ENCODE results near the gene OR8B2.
"Not testable (repeated sequence)": the region's sequence is repeated elsewhere in the genome, so short reads cannot be mapped to it uniquely, and the experiment has no call there.

The OR8B2 gene, protein sequence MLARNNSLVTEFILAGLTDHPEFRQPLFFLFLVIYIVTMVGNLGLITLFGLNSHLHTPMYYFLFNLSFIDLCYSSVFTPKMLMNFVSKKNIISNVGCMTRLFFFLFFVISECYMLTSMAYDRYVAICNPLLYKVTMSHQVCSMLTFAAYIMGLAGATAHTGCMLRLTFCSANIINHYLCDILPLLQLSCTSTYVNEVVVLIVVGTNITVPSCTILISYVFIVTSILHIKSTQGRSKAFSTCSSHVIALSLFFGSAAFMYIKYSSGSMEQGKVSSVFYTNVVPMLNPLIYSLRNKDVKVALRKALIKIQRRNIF

DNA sequence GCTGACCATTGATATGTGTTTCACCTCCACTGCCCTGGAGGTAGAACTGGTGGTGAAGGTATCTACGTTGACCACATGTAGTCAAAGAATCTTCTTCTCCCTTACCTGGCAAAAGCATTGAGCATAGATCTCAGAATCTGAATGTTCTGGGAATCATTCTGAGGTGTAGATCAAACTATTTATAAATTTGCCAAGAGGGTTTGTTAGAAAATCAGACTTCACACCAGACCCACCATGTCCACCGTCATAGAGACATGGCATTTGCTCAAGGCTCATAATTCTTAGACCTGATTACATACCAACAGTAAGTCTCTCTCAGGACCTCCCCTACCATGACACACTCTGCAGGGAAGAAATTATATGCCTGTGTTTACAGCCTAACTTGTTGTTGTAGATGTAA lies at the start of gene OR8B2:
TSS of gene OR8B2 (minus strand) at position 101 of the 400 bp plus-strand sequence. CDS start 1,156 bp downstream, outside the sequence.
- no peak for DNase-seq (ENCODE audit: low spot score)

GRCh38 chr11:124429599-124429998 lies 45.3 kb upstream of the OR8B2 start:
- DNase-seq (ENCODE audit: low spot score) = no peak

DNA sequence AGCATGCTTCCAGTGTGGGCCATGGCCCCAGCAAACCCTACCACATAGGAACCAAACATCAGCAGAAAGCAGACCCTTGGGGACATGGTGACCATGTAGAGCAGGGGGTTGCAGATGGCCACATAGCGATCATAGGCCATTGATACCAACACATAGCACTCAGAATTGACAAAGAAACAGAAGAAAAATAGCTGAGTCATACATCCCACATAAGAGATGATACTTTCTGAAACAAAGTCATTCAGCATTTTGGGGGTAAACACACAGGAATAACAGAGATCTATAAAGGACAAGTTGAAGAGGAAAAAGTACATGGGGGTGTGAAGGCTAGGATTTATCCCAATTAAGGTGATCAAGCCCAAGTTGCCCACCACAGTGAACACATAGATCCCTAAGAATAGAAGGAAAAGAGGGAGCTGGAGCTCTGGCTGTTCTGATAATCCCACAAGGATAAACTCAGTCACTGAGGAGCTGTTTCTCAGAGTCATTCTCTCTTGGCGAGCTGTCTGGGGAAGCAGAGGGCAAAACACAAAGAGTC lies 40.2 kb upstream of the OR8B2 start, which contains the start of gene OR8B4:
TSS of gene OR8B4 (minus strand) at position 488 of the 538 bp plus-strand sequence. CDS start at position 488, 0 bp downstream.
- no peak for DNase-seq (ENCODE audit: low spot score)

DNA sequence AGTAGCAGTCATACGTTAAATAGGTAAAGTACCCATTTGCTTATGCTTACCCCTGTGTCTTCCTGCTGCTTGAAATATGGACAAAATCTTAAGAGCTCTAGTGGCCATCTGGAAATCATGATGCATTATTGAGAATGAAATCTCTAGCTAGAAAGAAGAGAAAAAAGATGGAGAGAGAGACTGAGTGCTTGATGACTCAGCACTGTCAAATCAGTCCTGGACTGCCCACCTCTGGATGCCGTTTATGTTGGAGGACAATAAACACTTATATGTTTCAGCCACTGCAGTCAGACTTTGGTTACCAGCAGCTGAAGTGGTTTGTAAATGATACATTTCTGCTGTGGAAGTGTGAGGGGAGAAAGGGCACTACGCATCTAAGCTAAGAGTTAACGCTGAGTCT lies 36.7 kb upstream of the OR8B2 start:
- DNase-seq (ENCODE audit: low spot score) = no peak

DNA sequence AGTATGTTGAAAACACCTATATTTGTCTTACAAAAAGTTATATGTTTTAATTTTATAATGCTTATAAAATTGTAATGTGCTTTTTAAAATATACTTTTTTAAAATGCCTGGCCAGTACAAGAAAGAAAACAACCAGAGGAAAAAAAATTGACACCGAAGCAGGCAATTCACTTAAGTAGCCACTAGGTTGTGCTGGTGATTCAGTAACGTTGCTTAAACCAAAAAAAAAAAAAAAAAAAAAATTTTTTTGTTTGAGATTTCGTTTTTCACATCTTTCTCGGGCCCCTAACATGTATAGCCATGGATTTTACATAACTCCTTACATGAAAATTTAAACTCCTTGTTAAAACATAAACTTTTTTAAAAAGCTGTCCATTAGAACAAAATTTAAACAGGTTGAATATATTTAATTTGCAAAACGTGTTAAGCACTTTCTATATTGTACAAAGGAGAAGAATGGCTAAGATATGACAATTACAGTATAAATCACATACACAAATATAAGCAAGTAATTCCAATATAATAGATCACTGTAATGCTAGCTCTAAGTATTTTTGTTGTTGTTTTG lies 31.1 kb upstream of the OR8B2 start:
- peak; percentile 4 for DNase-seq (ENCODE audit: low spot score)

- no peak for DNase-seq (ENCODE audit: low spot score)
Observed at GRCh38 chr11:124409906-124410305, 25.6 kb upstream of the OR8B2 start.

DNA sequence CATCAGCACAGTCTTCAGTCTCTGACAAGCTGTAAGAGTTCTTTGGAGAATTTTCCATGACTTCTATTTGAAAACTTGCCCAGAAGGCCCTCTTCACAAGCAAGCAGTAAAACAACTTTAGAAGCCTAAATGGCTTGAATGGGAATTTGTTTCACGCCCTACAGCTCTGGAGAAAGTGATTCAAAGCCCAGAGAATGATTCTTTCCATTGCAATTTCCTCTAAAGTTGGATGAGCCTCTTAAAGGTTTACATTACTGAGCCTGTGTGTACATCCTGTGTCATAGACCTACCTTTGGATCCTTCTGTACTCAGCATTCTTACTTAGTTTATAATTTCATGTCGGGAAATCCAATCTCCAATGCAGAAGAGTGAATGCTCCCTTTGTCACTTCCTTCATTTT lies 21.3 kb upstream of the OR8B2 start:
- DNase-seq (ENCODE audit: low spot score) = no peak

DNA sequence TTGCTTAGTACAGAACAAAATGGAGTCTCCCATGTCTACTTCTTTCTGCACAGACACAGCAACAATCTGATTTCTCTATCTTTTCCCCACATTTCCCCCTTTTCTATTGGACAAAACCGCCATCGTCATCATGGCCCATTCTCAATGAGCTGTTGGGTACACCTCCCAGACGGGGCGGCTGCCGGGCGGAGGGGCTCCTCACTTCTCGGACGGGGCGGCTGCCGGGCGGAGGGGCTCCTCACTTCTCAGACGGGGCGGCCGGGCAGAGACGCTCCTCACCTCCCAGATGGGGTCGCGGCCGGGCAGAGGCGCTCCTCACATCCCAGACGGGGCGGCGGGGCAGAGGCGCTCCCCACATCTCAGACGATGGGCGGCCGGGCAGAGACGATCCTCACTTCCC lies 18.9 kb upstream of the OR8B2 start:
- DNase-seq (ENCODE audit: low spot score) = not testable (repeated sequence)

DNA sequence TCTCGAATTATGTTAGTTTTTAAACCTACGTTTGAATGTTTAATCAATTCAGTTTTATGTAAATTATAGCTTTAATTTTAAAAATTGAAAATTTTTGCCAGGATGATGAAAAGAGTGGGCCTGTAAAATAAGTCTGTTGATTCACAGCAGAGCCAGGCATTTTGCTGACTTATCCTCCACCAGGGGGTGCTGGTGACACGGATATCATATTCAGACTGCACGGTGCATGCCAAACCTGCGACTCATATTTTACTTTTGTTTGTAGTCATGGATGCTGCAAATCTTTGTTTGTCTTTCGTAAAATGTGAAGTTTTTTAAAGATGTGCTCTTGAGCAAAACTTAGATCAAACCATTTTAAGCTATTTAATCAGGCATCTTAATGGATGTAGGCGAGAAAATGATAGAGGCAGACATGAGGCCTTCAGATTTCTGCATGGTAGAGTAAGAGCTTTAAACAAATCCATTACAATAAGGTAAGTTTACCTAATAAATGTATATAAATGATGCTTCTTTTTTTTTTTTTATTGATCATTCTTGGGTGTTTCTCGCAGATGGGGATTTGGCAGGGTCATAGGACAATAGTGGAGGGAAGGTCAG lies 18.1 kb upstream of the OR8B2 start:
- DNase-seq (ENCODE audit: low spot score) = peak; percentile 81

DNA sequence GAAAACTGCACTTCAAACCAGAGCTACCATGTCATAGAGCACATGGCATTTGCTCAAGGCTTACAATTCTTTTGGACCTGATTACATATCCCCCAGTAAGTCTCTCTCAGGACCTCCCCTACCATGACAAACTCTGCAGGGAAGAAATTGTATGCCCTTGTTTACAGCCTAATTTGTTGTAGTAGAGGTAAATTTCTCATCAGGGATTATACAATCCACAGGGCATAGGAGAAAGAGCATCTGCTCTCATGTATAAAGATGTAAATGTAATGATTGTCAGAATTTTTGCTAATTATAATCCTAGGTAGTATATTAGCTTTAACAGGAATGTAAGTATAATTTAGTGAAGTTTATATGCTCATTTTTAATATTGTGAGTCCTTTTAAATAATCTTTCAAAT lies 14.6 kb upstream of the OR8B2 start, which contains the start of gene OR8B3:
TSS of gene OR8B3 (minus strand) at position 101 of the 400 bp plus-strand sequence. CDS start 1,673 bp downstream, outside the sequence.
- no peak for DNase-seq (ENCODE audit: low spot score)

DNA sequence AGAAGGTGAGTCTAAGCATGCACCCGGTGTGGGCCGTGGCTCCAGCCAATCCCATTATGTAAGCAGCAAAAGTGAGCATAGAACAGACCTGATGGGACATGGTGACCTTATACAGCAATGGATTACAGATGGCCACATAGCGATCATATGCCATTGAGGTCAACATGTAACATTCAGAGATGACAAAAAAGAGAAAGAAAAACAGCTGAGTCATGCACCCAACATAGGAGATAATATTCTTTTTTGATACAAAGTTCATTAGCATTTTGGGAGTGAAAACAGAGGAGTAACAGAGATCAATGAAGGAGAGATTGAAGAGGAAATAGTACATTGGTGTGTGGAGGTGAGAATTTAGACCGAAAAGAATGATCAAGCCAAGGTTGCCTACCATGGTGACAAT lies 12.5 kb upstream of the OR8B2 start:
- not testable (repeated sequence) for DNase-seq (ENCODE audit: low spot score)

DNA sequence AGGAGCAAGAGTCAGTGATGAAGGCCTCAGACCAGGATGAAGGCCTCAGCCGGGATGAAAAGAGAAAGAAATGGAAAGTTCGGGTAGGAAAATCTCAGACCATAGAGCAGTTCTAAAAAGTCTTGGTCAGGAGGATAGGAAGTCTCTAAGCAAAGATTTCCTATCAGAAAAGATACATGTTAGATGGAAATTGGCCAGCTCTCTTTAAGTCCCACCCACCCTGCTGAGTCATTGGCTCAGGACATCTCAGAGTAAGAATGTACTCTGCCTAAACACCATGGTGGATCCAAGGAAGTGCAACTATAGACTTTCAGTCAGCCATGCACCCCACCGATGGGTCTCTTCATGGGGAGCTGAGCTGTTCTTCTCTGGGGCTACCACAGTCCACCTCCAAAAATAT lies 10.1 kb upstream of the OR8B2 start:
- no peak for DNase-seq (ENCODE audit: low spot score)

DNA sequence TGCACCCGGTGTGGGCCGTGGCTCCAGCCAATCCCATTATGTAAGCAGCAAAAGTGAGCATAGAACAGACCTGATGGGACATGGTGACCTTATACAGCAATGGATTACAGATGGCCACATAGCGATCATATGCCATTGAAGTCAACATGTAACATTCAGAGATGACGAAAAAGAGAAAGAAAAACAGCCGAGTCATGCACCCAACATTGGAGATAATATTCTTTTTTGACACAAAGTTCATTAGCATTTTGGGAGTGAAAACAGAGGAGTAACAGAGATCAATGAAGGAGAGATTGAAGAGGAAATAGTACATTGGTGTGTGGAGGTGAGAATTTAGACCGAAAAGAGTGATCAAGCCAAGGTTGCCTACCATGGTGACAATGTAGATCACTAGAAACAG lies 1.4 kb downstream of the OR8B2 start:
- DNase-seq (ENCODE audit: low spot score) = not testable (repeated sequence)

- no peak for DNase-seq (ENCODE audit: low spot score)
Observed at GRCh38 chr11:124380585-124380984, 3.7 kb downstream of the OR8B2 start.

DNA sequence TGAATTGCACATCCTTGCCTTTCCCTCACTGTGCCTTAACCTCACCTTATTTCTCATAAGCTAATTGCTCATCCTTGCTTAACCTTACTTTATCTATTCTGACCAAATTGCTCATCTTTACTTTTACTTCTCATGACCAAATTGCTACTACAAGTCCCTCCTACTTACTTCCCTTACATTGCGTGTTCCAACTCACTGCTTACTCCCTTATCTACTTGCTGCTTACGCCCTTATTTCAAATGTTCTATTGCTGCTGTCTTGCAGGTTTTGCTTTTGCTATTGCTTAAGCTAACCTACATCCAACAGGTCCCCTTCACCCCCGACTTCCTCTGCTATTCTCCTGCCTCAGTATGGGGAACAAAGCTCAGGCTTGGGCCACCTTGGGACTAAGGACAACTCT lies 8.0 kb downstream of the OR8B2 start:
- no peak for DNase-seq (ENCODE audit: low spot score)

DNA sequence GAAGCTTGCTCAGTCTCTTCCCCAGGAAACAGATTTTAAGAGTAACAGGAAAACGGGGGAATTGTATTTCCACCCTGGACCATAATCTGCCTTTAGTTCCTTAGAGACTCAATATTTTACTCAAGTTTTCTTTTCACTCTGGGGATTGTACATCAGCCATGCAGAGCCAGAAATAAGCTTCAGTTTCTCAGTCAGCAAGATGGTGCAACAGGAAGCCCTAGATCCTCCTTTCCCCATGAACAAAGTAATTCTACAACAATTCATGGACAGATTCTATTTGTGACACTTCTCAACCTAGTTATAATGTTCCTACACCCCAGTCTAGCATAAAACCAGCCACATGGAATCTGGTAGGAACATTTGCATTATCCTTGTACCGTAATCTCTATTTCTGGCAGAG lies 24.7 kb downstream of the OR8B2 start:
- DNase-seq (ENCODE audit: low spot score) = no peak

DNA sequence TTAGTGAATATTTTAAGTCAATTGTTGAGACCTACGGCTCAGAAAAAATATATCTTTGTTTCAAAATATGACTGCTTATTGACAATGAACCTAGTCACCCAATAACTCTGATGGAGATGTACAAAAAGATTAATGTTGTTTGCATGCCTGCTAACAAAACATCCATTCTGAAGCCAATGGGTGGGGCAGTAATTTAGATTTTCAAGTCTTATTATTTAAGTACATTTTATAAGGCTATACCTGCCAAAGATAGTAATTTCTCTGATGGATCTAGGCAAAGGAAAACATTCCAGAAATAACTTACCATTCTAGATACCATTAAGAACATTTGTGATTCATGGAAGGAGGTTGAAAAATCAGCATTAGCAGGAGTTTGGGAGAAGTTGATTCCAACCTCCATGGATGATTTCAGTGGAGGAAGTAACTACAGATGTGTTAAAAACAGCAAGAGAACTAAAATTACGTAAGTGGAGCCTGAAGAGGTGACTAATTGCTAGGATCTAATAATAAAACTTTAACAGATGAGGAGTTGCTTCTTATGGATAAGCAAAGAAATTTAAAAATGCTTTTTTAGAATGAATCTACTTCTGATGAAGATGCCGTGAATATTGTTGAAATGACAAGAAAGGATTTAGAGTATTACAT lies 37.9 kb downstream of the OR8B2 start:
- no peak for DNase-seq (ENCODE audit: low spot score)

DNA sequence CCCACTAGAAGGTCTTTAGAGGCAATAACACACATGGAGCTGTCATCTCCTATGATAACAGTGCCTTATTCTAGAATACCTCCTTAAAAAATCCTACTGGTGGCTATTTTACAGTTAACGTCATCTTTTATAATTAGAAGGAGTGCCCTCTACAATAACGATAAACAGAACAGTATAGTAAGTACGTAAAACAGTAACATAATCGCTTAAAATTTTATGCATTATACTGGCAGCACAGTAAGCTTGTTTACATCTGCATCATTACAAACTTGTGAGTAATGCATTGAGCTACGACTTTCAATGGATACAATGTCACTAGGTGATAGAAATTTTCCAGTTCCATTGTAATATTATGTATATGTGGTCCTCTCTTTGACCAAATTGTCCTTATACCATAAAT lies 40.0 kb downstream of the OR8B2 start:
- no peak for DNase-seq (ENCODE audit: low spot score)

DNA sequence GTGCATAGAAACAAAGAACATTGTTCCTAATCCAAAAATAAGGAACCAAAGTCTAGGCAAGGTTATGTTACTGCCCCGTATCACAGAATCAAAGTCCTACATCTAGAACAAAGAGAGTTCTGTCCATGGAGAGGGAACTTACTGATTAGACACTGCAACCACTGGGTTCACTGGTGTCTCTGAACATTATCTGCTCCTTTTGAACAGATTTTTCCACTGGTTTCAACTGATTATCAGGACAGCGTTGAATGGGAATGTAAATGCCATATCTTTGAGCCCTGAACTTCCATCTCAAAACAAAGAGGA lies 44.2 kb downstream of the OR8B2 start:
- no peak for DNase-seq (ENCODE audit: low spot score)

- DNase-seq (ENCODE audit: low spot score) = no peak
Observed at GRCh38 chr11:124339396-124340141, 44.7 kb downstream of the OR8B2 start.

Measured in activated CD4-positive, alpha-beta T cell treated with anti-CD3 and anti-CD28 coated beads, Interleukin-2, Interleukin-4, amounts not matched to agents 100 ng/mL and 50 ng/mL, durations not matched to agents 16 hours and 8 hours (primary cell).